WTC11 (cell line): ENCODE measurements around the gene DHX9. TPM values are rescaled to one million over a fixed set of nuclear protein-coding genes. Genes with fewer than 3 reads are reported as not detected.

Experiments
- ATAC-seq: fragments of 200-7000 bp; cut with Tn5 transposase; 2 replicates; pipeline ENCODE4 v1.10.0; 2021; ENCODE audit warnings: mild to moderate bottlenecking, moderate library complexity
- CTCF ChIA-PET: fragments of 300-600 bp; sonication (Branson Sonifier 250); formaldehyde crosslinking; loops from one replicate; lab custom pipeline; 2021; ENCODE audit warnings: antibody characterized with exemption; lab: Charles Lee
- POLR2A ChIA-PET: fragments of 350-600 bp; sonication (Branson Sonifier 250); formaldehyde crosslinking; loops from one replicate; lab custom pipeline; 2021; ENCODE audit warnings: antibody characterized with exemption; lab: Charles Lee
- DNase-seq: peaks from one replicate; pipeline ENCODE4 v3.0.0; 2021; ENCODE audit warnings: low spot score
- H3K27ac Mint-ChIP-seq: 2 replicates; pipeline ENCODE4 v1.8.0; 2021; ENCODE audit warnings: mixed read lengths
- H3K27me3 Mint-ChIP-seq: 2 replicates; pipeline ENCODE4 v1.8.0; 2021; ENCODE audit warnings: low read depth, mild to moderate bottlenecking, moderate library complexity, mixed read lengths
- H3K36me3 Mint-ChIP-seq: 2 replicates; pipeline ENCODE4 v1.8.0; 2021; ENCODE audit warnings: mixed read lengths
- H3K4me1 Mint-ChIP-seq: 2 replicates; pipeline ENCODE4 v1.8.0; 2022; ENCODE audit warnings: mixed read lengths
- H3K4me3 Mint-ChIP-seq: 2 replicates; pipeline ENCODE4 v1.8.0; 2021; ENCODE audit warnings: mild to moderate bottlenecking, moderate library complexity, mixed read lengths
- H3K9me3 Mint-ChIP-seq: 2 replicates; pipeline ENCODE4 v1.8.0; 2021; ENCODE audit warnings: mixed read lengths
- ATF2 ChIP-seq: sonication (generic); formaldehyde crosslinking; IDR thresholded peaks from 2 replicates; pipeline ENCODE4 v1.8.1; 2022; ENCODE audit warnings: low read depth, missing genetic modification reagents, borderline replicate concordance
- ATF3 ChIP-seq: sonication (generic); formaldehyde crosslinking; conservative IDR thresholded peaks from 2 replicates; pipeline ENCODE4 v1.8.1; 2022; ENCODE audit warnings: mild to moderate bottlenecking, missing genetic modification reagents
- EMX1 ChIP-seq: fragments of 250-450 bp; sonication (Bioruptor Pico); IDR thresholded peaks from 2 replicates; pipeline ENCODE4 v1.8.0; 2021; ENCODE audit warnings: mild to moderate bottlenecking
- ETV6 ChIP-seq: sonication (generic); formaldehyde crosslinking; IDR thresholded peaks from 2 replicates; pipeline ENCODE4 v1.8.1; 2022; ENCODE audit warnings: mild to moderate bottlenecking, missing genetic modification reagents
- FOXP1 ChIP-seq: sonication (generic); formaldehyde crosslinking; IDR thresholded peaks from 2 replicates; pipeline ENCODE4 v1.8.0; 2022; ENCODE audit warnings: missing genetic modification reagents, mild to moderate bottlenecking, moderate library complexity, borderline replicate concordance
- MAX ChIP-seq: sonication (generic); formaldehyde crosslinking; IDR thresholded peaks from 2 replicates; pipeline ENCODE4 v1.8.0; 2022; ENCODE audit warnings: mild to moderate bottlenecking, missing genetic modification reagents
- MLX ChIP-seq: sonication (generic); formaldehyde crosslinking; IDR thresholded peaks from 2 replicates; pipeline ENCODE4 v1.8.1; 2023; ENCODE audit warnings: mild to moderate bottlenecking, missing genetic modification reagents, moderate library complexity
- NR3C1 ChIP-seq: sonication (generic); formaldehyde crosslinking; conservative IDR thresholded peaks from 2 replicates; pipeline ENCODE4 v1.8.1; 2023; ENCODE audit warnings: low read depth, mild to moderate bottlenecking, missing genetic modification reagents
- RORB ChIP-seq: fragments of 250-450 bp; sonication (Bioruptor Pico); IDR thresholded peaks from 2 replicates; pipeline ENCODE4 v1.9.0; 2021; ENCODE audit warnings: mild to moderate bottlenecking
- TEAD1 ChIP-seq: sonication (generic); formaldehyde crosslinking; IDR thresholded peaks from 2 replicates; pipeline ENCODE4 v1.8.0; 2022; ENCODE audit warnings: mild to moderate bottlenecking, missing genetic modification reagents
- USF2 ChIP-seq: sonication (generic); formaldehyde crosslinking; IDR thresholded peaks from 2 replicates; pipeline ENCODE4 v1.8.1; 2023; ENCODE audit warnings: mild to moderate bottlenecking, missing genetic modification reagents, moderate library complexity
- ZNF138 ChIP-seq: sonication (generic); formaldehyde crosslinking; conservative IDR thresholded peaks from 2 replicates; pipeline ENCODE4 v1.8.1; 2022; ENCODE audit warnings: mild to moderate bottlenecking, moderate library complexity, missing genetic modification reagents
- ZNF281 ChIP-seq: sonication (generic); formaldehyde crosslinking; IDR thresholded peaks from 2 replicates; pipeline ENCODE4 v1.8.0; 2023; ENCODE audit warnings: mild to moderate bottlenecking, missing genetic modification reagents
- ZNF416 ChIP-seq: fragments of 250-450 bp; sonication (Bioruptor Pico); IDR thresholded peaks from 2 replicates; pipeline ENCODE4 v1.9.0; 2021; ENCODE audit warnings: mild to moderate bottlenecking, inconsistent platforms
- ZSCAN18 ChIP-seq: fragments of 250-450 bp; sonication (Bioruptor Pico); IDR thresholded peaks from 2 replicates; pipeline ENCODE4 v2.1.2; 2022; ENCODE audit warnings: mild to moderate bottlenecking, moderate library complexity
- total RNA-seq: library from RNA; stranded (reverse); gene quantifications from 3 replicates; pipeline ENCODE4 v1.2.3, GENCODE V29; 2021

The DHX9 gene
- total RNA-seq, 1 experiment from 2014 or later = 280 TPM

- no peak overlapping the region for H3K27ac Mint-ChIP-seq
- CTCF ChIA-PET = no interaction called here
Observed at GRCh38 chr1:182817802-182818201, 21.3 kb upstream of the DHX9 start.

More at GRCh38 chr1:182817802-182818201, 21.3 kb upstream of the DHX9 start:
- H3K4me1 Mint-ChIP-seq = peaks cover 2% of the 10 kb centered on the region; the same call in 1 of the 2 replicates
- no peaks in the 10 kb centered on the region for H3K27me3 Mint-ChIP-seq
- no peaks in the 10 kb centered on the region for H3K36me3 Mint-ChIP-seq
- H3K9me3 Mint-ChIP-seq = no peaks in the 10 kb centered on the region
- ATAC-seq = no peak
- TF ChIP-seq NR3C1 (CRISPR knock-in tag) = no peak
- no peak for TF ChIP-seq FOXP1 (CRISPR knock-in tag)
- no peak for TF ChIP-seq USF2 (CRISPR knock-in tag)
- TF ChIP-seq ATF3 (CRISPR knock-in tag) = no peak
- no peak for TF ChIP-seq EMX1 (CRISPR knock-in tag)
- no peak for TF ChIP-seq ETV6 (CRISPR knock-in tag)
- no peak for TF ChIP-seq ATF2
- no peak for TF ChIP-seq ZNF281 (CRISPR knock-in tag)
- no peak for TF ChIP-seq ZSCAN18 (CRISPR knock-in tag)
- TF ChIP-seq TEAD1 (CRISPR knock-in tag) = no peak
- TF ChIP-seq MLX (CRISPR knock-in tag) = no peak
- no peak for TF ChIP-seq MAX
- no peak for TF ChIP-seq ZNF416
- TF ChIP-seq RORB (CRISPR knock-in tag) = no peak
- TF ChIP-seq ZNF138 (CRISPR knock-in tag) = no peak
- H3K4me3 Mint-ChIP-seq = no peak overlapping the region
- no peak for DNase-seq
- POLR2A ChIA-PET = no interaction called here
